GM18858 (cell line): ENCODE measurements around the gene R3HDM2.
A peak's percentile ranks its signal among the peaks of the same experiment; 100 is the strongest.

Source experiments
- ATAC-seq: cut with Tn5 transposase; IDR thresholded peaks from one replicate; pipeline ENCODE4 v1.9.1; 2021; ENCODE audit not compliant: unreplicated experiment

R3HDM2 gene

GRCh38 chr12:57219993-57220754, 210.7 kb downstream of the R3HDM2 start:
- no peak for ATAC-seq

- no peak for ATAC-seq
Observed at GRCh38 chr12:57219205-57219992, 211.4 kb downstream of the R3HDM2 start.

- no peak for ATAC-seq
Observed at GRCh38 chr12:57218030-57218853, 212.6 kb downstream of the R3HDM2 start.

DNA sequence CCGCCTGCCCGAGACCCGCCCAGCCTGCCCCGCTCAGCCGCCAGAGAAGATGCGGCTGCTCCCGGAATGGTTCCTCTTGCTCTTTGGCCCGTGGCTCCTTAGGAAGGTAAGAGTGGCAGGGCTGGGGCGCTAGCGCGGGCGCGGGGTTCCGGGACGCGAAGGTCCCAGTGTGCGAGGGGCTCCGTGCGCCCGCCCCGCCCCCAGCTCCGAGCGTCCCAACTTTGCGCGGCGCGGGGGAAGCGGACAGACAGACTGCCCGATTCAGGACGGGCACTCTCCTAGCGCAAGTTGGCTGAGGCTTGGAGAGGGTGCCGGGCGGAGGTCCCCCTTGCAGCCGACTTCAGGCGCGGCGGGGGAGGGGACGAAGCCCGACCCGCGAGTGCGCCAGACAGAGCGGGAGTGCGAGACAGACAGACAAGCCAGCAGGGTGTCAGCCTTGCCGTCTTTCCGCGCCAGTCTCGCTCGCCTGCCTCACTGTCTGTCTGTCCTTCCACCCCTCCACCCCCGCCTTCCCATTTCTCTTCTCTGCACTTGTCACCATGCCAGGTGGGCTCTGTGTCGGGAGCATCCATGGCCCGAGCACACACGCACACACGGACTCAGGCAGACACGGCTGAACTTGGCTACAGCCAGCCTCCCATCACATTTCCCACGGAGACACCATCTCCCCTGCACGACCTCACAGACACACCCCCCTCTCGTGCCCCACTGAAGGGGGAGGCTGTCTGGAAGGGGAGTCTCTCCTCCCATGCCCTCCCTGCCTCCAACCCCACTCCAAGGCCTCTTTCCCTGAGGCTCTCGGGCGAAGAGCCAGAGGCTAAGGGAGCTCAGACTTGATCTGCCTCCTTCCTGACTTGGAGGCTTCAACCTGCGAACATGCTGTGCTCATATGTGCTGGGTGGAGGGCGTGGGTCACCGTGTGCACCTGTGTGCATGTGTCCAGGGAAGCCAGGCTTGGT, 213.6 kb downstream of the R3HDM2 start:
- ATAC-seq, result no peak

DNA sequence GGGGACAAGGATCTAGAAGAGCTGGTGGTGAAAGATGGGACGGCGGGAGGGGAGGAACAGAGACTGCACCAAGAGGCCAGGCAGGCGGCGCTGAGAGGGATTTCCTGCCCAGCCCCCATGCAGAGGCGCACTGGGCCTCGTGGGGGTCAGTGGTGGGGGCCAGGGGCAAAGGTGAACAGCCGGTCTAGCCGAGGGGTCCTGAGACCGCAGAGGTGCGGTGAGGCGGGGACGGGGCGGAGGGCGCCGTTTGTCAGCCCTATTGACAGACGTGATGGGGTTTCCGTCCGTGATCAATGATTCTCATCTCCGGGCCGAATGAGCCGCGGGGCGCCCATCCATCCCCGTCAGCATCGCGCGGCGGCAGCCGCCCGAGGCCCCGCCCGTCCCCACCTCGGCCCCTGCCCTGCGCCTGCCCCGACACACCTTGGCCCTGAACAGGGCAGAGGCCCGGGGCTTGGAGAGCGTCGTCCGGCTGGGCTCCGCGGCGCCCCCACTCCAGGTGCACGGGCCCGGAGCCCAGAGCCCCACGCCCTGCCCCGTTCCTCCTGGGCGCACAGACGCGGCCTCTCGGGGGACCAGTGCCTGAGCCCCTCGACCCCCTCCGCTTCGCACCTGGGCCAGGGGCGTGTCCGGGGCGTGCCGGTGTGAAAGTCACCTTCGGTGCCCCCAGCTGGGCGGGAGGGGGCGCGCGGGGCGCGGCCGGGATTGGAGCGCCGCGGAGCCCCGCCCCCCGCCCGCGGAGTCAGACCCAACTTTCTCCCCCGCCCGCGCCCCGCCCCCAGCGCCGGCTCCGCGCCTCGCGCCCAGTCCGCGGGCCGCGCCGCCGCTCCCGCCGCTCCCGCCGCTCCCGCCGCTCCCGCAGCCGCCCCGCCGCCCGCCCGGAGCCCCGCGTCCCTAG, 214.6 kb downstream of the R3HDM2 start, which contains the start of gene NXPH4:
Gene NXPH4, plus strand, starts transcription at position 781 of the 898 bp plus-strand sequence. CDS start 176 bp downstream, outside the sequence.
- ATAC-seq, result no peak

DNA sequence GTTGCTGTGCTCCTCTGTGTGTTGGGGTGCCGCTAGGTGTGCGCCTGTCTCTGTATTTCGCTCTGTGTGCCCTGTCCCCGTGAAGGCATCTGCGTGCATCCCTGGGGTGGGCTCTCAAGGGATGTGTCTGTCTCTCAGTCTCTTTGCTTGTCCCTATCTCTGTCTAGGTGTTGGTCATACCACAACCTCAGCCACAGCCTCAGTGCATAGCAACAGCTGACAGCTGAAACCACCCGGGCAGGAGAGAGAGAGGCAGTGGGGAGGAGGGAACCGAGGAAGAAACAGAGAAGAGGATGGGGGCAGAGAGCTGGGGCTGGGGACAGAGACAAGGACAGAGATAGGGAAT, 215.2 kb downstream of the R3HDM2 start:
- peak; percentile 33 for ATAC-seq

GRCh38 chr12:57215065-57215464, 215.8 kb downstream of the R3HDM2 start:
- no peak for ATAC-seq

DNA sequence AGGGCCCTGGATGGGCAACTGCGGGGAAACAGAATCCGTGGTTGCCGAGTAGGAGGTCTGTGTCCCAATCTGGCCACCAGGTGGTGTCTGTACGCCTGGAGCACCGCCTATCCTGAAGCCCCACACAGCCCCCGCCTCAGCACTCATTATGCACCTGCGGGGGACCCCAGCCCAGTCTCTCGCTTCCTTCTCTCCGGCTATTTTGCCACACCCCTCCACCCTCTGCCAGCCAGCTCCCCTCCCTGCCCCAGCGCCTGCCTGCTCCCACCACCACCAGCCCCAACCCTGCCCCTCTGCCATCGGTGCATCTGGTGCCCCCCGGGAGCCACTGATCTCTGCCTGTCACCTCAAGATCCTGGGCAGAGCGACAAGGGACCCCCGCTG, 216.5 kb downstream of the R3HDM2 start:
- no peak for ATAC-seq

DNA sequence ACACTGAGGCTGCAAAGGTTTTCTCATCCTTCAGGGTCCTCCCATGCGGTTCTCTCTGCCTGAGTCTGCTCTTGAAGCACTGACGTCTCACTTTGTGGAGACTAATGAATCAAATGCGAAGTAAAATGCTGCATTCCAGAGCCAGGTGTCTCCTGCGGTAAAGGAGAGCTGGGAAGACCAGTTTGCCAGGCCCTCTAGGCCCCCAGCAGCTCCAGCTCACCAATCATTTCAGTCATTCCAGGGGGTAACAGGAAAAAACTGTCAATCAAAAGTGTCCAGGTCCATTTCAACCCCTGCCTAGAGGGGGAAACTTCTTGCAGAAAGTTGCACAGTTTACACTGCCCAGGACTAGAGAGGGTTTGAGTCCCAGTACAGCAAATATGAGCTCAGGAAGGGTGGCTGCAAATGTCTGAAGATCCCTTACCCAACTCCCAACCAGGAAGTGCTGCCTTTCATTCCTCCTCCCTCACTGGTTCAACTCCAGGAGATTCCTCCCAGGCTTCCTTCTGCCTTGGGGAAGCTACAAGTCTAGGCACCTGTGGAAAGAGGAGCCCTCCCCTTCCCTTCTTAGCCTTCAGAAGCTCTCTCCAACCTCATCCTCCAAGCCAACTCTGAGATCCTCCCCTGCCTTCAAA, 217.0 kb downstream of the R3HDM2 start:
- no peak for ATAC-seq

- ATAC-seq, result peak; percentile 36
Observed at GRCh38 chr12:57213058-57213715, 217.7 kb downstream of the R3HDM2 start.

DNA sequence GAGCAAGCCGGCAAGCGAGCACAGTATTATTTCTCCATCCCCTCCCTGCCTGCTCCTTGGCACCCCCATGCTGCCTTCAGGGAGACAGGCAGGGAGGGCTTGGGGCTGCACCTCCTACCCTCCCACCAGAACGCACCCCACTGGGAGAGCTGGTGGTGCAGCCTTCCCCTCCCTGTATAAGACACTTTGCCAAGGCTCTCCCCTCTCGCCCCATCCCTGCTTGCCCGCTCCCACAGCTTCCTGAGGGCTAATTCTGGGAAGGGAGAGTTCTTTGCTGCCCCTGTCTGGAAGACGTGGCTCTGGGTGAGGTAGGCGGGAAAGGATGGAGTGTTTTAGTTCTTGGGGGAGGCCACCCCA, 218.2 kb downstream of the R3HDM2 start:
- no peak for ATAC-seq

GRCh38 chr12:57211791-57212700, 218.8 kb downstream of the R3HDM2 start:
- no peak for ATAC-seq

DNA sequence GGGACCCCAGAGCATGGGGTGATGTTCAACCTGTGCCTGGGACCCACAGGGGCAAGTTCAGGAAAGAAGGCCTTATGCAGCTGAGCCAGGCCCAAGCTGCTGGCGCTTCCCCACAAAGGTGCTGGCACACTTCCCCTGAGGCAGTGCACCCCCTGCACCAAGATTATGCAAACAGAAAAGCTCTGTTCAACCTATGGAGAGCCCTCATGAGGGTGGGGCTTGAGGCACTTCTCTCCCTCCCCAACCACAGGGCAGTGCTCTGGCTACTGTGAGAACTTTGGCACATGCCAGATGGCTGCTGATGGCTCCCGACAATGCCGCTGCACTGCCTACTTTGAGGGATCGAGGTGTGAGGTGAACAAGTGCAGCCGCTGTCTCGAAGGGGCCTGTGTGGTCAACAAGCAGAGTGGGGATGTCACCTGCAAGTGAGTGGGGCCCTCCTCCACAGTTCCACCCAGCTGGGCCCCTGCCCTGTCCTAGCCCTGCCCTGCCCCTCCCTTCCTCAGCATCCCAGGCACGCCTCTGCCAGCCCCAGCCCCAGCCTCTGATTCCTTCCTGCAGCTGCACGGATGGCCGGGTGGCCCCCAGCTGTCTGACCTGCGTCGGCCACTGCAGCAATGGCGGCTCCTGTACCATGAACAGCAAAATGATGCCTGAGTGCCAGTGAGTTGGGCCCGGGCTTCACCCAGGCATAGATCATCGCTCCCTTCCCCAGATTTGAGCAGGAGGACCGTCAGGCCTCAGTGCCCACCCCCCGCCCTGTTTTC, 219.7 kb downstream of the R3HDM2 start:
- no peak for ATAC-seq

DNA sequence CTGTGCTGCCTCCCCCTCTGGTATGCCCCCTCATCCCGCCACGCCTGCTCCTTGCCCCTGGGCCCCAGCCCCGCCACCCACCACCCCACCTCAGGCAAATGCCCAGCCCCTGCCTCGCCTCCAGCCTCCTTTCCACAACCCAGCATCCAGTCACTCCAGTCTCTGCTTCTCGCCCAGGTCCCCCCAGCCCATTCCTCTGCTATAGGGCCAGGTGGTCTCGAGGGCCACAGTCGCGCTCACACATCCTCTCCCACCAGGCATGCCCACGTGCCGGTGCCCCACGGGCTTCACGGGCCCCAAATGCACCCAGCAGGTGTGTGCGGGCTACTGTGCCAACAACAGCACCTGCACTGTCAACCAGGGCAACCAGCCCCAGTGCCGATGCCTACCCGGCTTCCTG, 220.4 kb downstream of the R3HDM2 start:
- no peak for ATAC-seq

GRCh38 chr12:57209916-57210315, 220.9 kb downstream of the R3HDM2 start:
- ATAC-seq, result no peak

DNA sequence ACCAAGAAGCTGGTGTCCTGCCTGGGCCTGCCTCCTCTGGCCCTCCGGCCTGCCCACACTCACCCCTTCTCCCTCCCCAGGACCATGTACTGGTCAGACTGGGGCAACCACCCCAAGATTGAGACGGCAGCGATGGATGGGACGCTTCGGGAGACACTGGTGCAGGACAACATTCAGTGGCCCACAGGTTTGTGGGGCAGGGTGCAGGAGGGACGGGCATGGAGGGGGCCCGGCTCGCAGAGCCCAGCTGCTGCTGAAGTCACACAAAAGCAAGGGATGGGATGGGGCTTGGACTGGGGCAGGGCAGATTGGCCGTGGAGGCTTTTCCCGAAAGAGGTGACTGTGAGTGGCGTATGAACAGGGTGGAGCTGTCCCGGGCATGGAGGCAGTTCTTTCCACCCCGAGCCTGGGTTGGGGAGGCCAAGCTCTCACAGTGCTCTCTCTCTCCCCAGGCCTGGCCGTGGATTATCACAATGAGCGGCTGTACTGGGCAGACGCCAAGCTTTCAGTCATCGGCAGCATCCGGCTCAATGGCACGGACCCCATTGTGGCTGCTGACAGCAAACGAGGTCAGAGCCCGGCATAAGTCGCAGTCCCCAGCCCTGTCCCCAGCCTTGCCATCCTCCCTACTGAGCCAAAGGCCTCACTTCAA, 222.1 kb downstream of the R3HDM2 start:
- no peak for ATAC-seq
